Stromal cell of bone marrow (primary cell): ENCODE results near the gene C1QTNF9.
"Not testable (repeated sequence)": the region's sequence is repeated elsewhere in the genome, so short reads cannot be mapped to it uniquely, and the experiment has no call there.

Experiments used
- DNase-seq: peaks from one replicate; pipeline ENCODE4 v3.0.0-alpha.2; 2012; ENCODE audit warnings: low read depth

The C1QTNF9 gene

DNA sequence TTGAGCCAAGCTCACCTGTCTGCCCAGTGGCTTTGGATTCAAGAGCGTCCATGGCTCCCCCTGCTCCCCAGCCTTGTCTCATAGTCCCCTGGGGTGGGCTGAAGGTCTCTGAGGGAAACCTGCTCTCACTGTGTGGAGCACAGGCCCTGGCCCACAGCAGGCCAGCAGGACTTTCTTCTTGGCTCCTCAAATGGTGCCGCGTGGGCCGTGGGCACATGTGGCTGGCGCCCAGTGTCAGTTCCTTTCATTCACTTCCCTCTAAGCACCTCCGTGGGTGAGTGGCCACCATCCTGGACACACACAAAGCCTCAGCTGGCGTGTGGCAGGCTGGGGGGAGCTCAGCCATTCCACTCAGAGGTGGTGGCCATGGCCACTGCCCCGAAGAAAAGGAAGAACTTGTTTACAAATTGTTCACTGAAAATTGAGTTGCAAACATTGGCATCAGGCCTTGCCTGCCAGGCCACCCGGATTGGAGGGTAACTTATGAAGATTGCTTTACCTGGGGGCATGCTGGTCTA, 53.1 kb downstream of the C1QTNF9 start:
- no peak for DNase-seq

GRCh38 chr13:24365191-24365590, 55.8 kb downstream of the C1QTNF9 start:
- DNase-seq, result no peak

- DNase-seq, result not testable (repeated sequence)
Measured at GRCh38 chr13:24366315-24366714, 56.9 kb downstream of the C1QTNF9 start.

DNA sequence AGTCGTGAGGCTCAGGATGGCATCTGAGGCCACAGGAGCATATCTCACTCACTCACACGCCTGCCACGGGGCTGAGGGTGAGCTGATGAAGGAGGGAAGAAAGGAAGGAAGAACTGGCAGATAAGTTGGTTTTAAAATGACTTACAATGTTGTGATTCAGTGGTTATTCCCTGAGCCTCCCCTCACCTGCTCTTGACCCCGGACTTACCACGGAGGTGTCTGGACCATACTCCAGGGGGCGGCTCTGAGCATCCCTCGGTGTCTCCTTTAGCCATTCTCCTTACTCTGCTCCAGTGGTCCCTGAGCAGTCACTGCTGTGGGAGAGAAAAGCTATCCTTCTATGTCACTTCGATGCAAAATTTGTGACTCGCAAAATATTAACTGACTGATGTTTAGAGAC, 61.9 kb downstream of the C1QTNF9 start:
- not testable (repeated sequence) for DNase-seq
